Measurements from ENCODE around the gene SH3PXD2B. TPM values are rescaled to one million over a fixed set of nuclear protein-coding genes. Genes with fewer than 3 reads are reported as not detected.

The SH3PXD2B gene
- total RNA-seq, 1 donor from 2014 or later: 81.1 TPM

- Mint-ChIP-seq H3K27ac (ENCODE audit: unreplicated experiment) (no peak overlapping the region), H3K27me3 (ENCODE audit: low read depth) (no peaks in the 10 kb centered on the region), H3K4me1 (ENCODE audit: low read depth) (peaks cover 47% of the 10 kb centered on the region)
These were observed 33.3 kb downstream of the SH3PXD2B start for GRCh38 chr5:172421020-172421419.

GRCh38 chr5:172420235-172420939 lies 33.9 kb downstream of the SH3PXD2B start:
- Mint-ChIP-seq H3K9me3 (ENCODE audit: low read depth) (no peaks in the 10 kb centered on the region), H3K36me3 (ENCODE audit: low read depth) (peaks cover 19% of the 10 kb centered on the region), H3K27ac (ENCODE audit: unreplicated experiment) (peak overlapping the region; percentile 41), H3K4me3 (ENCODE audit: unreplicated experiment) (no peak overlapping the region), H3K27me3 (ENCODE audit: low read depth) (no peaks in the 10 kb centered on the region), H3K4me1 (ENCODE audit: low read depth) (peaks cover 47% of the 10 kb centered on the region)
- no peak for DNase-seq (ENCODE audit: low spot score)
- no peak for TF ChIP-seq CTCF (IDR thresholded peaks at IDR 0.05)

More at GRCh38 chr5:172421020-172421419, 33.3 kb downstream of the SH3PXD2B start:
- TF ChIP-seq CTCF (IDR thresholded peaks at IDR 0.05): no peak
- H3K9me3 Mint-ChIP-seq (ENCODE audit: low read depth): no peaks in the 10 kb centered on the region
- H3K36me3 Mint-ChIP-seq (ENCODE audit: low read depth): peaks cover 20% of the 10 kb centered on the region
- no peak for DNase-seq (ENCODE audit: low spot score)
- no peak overlapping the region for H3K4me3 Mint-ChIP-seq (ENCODE audit: unreplicated experiment)

- no peaks in the 10 kb centered on the region for H3K9me3 Mint-ChIP-seq (ENCODE audit: low read depth)
- H3K27ac Mint-ChIP-seq (ENCODE audit: unreplicated experiment): peak overlapping the region; percentile 81
- no peak for TF ChIP-seq CTCF (IDR thresholded peaks at IDR 0.05)
- H3K27me3 Mint-ChIP-seq (ENCODE audit: low read depth): no peaks in the 10 kb centered on the region
- H3K4me1 Mint-ChIP-seq (ENCODE audit: low read depth): peaks cover 54% of the 10 kb centered on the region
- DNase-seq (ENCODE audit: low spot score): no peak
- peaks cover 17% of the 10 kb centered on the region for H3K36me3 Mint-ChIP-seq (ENCODE audit: low read depth)
- H3K4me3 Mint-ChIP-seq (ENCODE audit: unreplicated experiment): no peak overlapping the region
These were observed 35.2 kb downstream of the SH3PXD2B start for GRCh38 chr5:172418862-172419814.

GRCh38 chr5:172417983-172418630 lies 36.2 kb downstream of the SH3PXD2B start:
- no peak for TF ChIP-seq CTCF (IDR thresholded peaks at IDR 0.05)
- Mint-ChIP-seq H3K36me3 (ENCODE audit: low read depth) (peaks cover 17% of the 10 kb centered on the region), H3K27me3 (ENCODE audit: low read depth) (no peaks in the 10 kb centered on the region), H3K4me1 (ENCODE audit: low read depth) (peaks cover 62% of the 10 kb centered on the region), H3K9me3 (ENCODE audit: low read depth) (no peaks in the 10 kb centered on the region), H3K27ac (ENCODE audit: unreplicated experiment) (peak overlapping the region; percentile 81), H3K4me3 (ENCODE audit: unreplicated experiment) (peak overlapping the region; percentile 28)
- no peak for DNase-seq (ENCODE audit: low spot score)
